HG03135 (cell line): Measurements from ENCODE around the gene CDH13.

Experiments used
- ATAC-seq: cut with Tn5 transposase; IDR thresholded peaks from one replicate; pipeline ENCODE4 v1.9.1; 2021; ENCODE audit warnings: mild to moderate bottlenecking, moderate library complexity; ENCODE audit not compliant: unreplicated experiment

The CDH13 gene

DNA sequence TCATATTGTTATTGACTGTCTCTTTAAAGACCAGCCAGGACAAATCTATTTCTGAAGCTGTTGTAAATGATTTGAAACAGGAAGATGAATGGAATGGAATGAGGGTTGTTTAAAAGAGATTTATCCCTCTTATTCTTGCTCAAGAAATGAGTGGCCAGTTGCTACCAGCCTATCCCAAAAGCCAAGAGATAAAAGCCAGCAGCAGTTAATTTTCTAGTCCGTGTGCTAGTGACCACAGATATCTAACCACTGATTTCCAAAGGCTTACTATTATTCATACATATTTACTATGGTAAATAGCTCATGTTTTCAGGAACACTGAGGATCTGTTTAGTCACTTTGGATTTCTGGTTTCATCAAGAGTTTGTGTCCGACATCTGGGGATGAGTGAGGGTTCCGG lies 105.7 kb downstream of the CDH13 start:
- no peak for ATAC-seq

DNA sequence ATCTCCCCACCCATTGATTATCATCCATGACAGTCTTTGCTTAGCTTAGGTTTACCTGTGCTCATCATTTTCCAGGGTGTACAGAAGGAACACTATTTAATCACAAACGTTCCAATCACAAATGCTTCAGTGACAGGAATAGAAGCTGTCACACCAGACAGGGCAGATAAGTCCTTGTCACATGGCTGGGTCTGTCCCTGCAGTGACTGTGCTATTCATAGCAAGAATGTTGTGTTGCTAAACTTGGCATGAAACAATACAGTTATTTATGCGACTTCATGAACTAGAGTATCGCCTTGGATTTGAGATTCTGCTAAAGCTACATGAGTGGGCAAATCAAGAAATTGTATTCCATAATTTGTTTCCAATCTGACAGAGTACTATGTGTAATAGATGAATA lies 108.4 kb downstream of the CDH13 start:
- no peak for ATAC-seq

DNA sequence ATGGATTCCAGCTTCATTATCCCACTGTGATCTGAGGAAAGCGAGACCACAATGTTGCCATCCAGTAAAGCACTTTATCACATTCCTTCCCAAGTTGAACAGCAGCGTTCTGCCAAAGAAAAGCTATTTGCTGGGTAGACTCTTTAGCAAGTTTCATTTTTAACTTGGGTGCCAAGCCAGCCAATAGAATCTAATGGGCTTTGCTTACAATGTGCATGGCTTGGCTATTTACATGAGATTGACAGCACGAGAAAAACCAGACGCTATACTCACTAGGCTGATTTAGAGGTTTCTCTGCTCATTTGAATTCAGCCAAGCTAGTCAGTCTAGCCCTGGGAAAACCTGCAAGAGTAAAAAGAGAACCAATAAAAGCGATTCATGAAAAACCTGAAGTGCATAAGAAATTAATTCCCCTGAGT lies 108.9 kb downstream of the CDH13 start:
- no peak for ATAC-seq

DNA sequence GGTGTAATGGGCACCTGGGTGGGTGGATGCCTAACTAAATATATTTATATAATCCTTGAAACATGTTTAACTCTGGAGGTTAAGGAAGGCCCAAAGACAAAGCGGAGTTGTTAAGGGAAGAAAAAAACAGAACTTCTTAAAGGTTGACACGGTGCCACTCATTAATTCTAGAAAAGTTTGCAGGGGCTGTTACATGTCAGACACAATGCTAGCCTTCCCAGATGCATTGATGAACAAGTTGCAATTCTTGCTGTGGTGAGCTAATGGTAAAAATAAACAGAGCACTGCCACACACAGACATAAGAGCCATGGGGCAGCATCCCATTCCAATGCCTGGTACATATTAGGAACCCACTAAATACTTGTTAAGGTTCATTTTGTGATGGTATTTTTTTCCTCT lies 109.5 kb downstream of the CDH13 start:
- ATAC-seq: no peak

DNA sequence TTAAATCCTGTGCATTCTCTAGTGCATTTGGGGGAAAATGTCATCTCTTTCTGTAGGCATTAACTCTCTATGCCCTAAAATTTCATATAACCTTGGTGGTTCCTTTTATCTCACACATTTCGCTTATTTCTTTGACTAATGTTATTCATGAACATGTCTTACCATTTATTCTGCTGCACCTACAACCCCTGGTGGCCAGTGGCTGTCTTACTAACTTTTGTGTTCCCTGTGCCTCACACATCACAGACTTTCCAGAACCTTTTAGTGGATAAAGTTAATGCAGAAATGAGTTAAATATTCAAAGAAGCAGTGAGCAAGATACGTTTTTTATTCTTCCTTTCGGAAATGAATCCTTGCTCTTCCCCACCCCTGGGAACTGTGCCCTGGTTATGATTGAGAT lies 111.9 kb downstream of the CDH13 start:
- ATAC-seq: no peak

DNA sequence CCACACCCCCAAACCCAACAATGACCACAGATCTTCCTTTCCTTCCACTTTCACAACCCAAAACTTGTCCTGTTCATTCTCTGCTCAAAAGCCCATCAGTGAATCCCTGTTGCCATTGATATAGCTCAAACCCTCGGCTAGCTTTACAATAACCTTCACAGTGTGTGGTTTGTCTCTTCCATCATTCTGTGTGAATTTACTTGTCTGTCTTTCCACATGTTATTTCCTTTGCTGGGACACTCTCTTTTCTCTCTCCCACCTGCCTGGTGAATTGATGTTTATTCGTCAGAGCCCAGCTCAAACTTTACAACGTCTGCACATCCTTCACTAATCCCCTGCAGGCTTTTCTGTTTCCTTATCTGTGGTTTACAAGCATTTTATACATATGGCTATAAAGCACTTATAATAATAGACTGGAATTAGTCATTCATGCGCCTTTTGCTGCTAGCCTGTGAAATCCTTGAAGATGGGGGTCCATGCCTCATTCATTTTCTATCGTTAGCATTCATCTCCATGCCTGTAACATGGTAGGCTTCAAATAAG lies 114.4 kb downstream of the CDH13 start:
- no peak for ATAC-seq

DNA sequence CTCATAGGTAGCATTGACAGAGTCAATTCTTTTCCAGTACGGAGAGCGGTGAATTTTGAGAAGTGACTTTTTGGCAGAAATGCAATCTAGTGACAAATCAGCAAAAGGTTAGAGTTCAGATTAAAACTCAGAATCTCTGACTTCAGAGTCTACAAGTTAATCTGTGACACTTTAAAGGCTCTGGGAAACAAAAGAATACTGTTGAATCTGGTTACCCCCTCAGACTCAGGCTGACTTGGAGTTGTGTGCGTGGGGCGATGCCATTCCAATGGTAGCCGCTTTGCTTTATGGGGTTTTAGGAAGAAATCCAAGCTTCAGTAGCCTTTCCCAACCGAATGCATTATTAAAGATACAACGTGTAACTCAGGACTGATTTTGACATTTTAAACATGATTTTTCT lies 118.2 kb downstream of the CDH13 start:
- ATAC-seq: no peak

DNA sequence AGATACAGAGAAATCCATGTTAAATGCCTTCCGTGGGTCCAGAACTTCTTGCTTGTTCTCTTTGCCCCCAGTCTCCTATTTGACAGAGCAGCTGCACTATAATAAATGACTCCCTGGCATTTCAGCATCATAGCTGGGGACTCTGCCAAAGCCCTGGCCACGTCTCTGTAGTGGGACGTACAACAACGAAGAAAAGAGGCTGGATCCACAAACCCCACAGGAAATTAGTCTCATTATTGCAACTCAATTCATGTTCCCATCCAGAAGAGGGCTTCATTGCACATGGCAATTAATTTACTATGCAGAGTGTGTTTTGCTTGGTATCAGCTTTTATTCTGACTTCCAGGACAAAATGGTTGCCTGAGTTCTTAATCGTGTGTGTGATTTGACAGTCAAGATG lies 121.3 kb downstream of the CDH13 start:
- ATAC-seq: no peak

DNA sequence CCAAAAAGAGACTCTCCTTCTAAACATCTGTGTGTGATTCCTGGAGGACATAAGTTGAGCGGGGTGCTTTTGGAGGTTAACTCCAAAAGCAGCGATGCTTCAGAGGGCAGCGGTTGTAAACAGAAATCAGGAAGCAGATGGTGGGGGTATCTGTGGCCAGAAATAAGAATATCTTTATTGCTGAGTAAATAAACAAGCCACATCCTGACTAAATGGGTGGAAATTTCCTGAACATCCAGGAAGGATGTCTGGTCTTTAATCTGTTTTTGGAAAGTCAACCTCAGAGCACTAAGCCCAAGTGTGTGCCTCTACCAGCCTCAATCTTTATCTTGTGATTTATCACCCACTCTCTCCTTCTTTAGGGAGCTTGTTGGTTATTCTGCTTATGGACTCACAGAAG lies 123.3 kb downstream of the CDH13 start:
- no peak for ATAC-seq

DNA sequence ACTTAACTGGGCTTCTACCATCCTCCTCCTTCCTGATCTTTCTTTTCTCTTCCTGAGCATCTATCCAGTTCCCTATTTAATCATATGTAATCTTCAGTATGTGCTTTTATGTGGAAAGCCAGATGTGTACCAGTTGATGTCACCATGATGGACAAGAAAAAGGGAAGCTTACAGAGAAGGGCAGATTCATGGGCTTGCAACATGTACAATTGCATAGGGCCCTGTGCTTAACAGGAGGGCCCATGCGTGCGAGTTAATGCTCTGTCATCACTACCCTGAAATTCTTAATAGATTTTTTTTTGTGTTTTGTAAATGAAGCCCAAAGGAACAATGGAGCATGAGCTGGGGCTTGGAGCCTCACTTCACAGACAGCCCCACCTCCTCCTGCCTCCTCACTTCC lies 124.3 kb downstream of the CDH13 start:
- ATAC-seq: no peak

DNA sequence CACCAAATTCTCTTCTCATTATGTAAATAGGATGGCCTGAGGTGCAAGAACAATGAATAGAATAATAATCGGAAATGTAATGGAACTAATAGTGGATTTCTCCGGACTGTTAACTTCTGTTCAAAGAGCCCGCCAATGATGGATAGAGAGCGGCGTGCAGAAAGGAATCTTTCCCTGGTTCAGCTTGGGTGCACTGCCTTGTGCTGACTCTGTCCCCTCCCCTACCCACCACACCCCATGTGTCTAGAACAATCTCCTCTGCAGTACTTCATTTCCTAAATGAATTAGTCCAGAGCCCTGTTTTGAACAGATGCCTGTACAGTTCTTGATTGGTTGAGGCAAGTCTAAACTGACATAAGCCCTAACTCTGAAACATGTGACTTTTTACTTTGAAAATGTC lies 125.4 kb downstream of the CDH13 start:
- no peak for ATAC-seq

DNA sequence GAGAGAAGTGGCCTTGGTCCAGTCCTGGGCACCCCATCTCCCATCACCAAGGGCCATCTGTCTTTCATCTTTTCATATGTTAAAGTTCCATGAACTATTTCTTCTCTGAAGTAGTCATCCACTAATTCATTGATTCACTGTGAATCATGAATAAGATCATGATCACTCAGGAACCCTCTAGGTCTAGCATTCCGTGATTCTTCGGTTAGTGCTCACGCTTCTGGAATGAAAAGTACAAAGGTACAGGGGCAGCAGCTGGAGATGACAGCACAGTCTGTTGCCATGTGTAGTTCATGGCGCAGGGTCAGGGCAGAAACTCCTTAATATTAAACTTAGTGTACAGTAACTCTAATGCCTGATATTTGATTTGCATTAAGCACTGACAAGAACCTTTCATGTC lies 127.1 kb downstream of the CDH13 start:
- no peak for ATAC-seq

DNA sequence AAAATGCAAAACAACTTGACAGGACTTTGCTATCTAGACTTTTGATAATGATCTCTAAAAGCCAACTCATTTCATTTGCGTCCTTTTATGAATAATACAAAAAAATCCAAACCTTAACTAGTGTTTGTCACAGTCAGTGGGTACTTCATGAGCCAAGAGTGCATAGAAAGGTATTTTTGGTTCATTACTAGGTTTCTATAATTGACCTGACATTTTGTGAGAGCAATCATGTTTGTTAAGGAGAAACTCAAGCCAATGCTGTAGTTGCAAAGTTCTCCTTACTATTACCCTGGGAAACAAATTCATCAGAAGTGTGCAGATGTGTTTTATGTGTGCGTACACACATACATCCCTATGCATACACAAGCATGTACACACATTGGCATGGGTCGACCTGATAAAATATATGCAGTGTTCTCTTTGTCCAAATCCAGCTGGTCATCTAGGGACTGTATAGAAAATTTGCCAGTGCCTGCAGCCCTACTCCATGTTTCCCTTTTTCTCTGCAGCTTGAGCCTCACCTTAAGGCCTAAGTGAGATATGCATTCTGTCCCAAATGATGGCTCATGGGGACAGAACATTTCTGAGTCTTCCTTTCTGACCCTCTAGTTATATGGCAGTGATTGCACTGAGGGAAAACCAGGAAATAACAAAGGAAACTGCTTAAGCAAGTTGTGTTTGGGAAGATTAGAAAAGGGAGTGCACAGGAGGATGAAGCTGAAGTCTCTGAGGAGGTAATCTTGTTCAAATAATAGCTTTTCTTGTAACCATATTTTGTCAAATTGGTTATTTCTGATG lies 128.1 kb downstream of the CDH13 start:
- no peak for ATAC-seq

DNA sequence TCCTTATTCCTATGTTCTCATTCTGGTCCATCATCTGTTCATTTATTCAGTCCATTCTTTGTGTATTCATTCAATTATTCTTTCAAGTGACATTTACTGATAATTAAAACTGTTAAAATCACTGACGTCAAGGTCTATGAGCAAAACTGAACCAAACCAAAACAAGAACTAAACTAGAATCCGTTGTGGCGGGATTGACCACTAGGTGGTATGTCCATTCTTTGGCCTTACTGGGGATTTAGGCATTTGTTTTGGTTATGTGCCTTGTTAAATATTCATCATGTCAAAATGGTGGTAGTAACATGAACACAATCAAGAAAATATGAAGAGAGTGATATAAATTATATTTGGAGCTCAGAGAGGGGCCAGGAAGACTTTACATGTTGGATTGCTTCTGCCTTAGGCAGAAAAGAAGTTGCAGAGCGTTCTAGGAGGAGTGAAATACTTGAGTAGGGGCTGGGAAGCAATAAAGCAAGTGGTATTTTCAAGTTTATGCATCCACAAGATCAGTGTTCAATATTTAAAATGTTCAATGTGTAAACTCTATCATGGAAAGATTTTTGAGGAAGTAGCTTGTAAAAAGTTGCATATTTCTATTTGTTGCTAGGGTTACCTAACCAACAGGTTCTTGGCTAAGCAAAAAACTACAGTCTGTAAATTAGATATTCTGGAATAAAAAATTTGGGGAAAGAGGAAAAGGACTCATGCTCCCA lies 129.0 kb downstream of the CDH13 start:
- no peak for ATAC-seq

DNA sequence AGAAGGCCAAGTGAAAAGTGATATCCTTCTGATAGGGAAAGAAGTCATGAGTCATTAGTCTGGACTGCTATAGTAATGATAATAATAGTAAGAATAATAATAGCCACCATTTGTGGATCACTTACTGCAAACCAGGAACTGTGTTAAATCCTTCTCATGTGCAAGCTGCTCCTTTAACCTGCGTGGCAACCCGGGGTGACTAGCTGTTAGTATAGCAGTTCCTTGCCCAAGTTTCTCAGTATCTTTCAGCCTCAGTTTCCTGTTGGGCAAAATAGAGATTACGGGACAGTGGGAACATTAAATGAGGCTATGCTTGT lies 129.5 kb downstream of the CDH13 start:
- ATAC-seq: no peak

DNA sequence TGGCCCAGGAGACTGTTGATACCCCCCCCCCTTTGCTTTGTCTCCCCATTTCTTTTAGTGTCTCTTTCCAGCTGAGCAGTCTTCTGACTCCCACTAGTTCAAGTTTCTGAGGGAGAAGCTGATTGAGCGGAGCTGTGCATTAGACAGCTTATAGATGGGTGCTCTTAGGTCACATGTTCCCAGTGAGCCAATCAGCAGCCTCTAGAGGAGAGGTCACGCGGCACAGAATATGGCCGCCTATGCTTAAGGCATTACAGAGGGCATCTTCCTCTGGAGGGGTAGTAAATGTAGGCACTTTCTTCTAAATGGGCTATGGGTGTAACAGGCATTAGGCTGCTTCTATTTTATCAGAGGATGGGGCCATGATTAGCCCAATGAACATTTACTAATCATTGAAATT lies 131.6 kb downstream of the CDH13 start:
- no peak for ATAC-seq

DNA sequence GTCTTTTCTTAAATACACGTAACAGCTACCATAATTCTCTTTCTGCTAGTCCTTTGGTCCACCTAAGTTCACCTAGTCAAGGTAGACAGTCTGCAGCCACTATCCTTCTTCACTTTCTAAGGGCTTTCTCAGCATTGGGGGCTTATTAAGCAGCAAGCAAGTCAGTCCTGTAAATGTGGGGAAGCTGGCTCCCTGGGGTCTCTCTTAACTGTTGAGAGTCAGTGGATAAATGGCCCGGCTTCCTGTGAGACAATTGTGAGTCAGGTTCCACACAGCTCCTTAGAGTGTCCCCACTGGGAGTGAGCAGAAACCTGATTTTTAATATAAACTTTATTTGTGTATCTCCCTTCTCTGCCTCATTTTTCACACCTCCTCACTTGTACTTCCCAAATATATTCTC lies 132.1 kb downstream of the CDH13 start:
- ATAC-seq: no peak

DNA sequence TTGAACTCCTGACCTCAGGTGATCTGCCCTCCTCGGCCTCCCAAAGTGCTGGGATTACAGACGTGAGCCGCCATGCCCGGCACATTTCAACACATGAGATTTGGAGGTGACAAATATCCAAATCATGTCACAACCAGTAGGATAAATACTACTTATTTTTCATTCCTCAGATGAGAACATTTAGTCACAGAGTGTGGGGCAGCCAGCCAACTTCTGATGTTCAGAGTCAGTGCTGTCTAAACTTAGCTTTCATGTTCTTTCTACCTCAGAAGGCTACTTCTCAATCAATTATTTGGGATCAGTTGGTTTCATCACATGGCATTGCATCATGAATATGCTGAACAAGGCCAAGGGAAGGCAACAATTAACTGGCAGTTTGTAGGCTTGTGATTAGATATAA lies 134.5 kb downstream of the CDH13 start:
- ATAC-seq: no peak

DNA sequence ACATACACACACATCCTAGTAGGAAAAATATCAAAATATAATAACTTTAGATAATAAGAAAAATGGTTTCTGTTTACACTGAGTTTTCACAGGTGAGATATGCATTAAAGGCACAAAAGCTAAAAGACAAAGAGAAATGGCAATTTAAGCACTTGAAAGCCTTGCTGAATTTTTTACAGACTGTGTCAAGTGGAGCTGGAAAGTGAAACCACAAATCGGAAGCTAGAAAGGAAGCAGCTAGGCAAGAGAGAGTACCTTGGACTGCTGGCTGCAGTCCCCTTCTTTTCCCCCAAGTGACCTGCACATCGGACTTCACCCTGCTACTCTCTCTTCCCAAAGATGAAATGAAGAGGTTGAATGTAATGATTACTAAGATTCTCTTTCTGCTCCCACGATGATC lies 135.1 kb downstream of the CDH13 start:
- ATAC-seq: no peak

DNA sequence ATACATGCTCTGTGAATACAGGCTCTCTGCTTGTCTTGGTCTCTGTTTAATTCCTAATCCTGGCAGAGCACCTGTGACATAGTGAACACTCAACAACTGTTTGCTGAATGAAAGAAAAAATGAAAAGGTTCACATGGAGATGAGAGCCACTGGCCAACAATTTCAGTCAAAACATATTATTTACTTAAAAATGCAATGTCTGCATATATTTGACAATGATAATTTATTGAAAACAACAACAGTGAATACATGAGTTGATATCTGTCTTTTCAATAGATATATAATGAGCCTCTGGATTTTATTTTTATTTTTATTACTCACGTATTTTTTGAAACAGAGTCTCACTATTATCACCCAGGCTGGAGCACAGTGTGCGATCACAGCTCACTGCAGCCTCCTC lies 136.6 kb downstream of the CDH13 start:
- no peak for ATAC-seq

DNA sequence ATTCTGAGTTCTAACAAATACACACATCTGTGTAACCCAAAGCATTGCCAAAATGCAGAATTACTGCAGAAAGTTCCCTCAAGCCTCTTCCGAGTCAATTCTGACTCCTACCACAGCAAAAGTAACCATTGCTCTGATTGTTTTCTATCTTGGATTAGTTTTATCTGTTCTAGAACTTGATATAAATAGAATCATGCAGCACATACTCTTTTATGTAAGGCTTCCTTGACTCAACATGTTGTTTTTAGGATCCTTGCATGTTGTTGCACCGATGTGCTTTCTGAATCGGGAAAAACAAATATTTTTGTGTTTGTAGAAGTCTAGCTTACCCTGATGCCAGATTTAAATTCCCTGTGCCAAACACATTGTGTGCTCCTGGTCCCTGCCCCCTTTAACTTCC lies 140.4 kb downstream of the CDH13 start:
- ATAC-seq: no peak

DNA sequence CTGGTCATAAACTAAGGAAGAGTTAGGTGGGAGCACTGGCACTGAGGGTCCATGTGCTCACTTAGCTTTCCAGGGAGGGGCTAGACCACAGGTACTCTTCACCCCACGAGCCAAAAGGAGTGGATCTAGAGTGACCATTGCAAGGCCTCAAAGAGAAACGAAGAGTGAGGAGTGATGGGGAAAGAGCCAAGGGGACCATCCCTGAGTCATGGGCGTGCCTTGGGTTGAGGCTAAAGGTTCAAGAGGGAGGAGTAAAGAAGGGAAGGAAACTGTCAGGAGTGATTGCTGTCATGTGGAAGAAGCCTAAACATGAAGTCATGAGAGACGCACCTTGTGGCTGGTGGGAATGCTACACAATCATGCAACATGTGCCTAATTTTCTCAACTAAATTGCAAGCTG lies 141.0 kb downstream of the CDH13 start:
- ATAC-seq: no peak

DNA sequence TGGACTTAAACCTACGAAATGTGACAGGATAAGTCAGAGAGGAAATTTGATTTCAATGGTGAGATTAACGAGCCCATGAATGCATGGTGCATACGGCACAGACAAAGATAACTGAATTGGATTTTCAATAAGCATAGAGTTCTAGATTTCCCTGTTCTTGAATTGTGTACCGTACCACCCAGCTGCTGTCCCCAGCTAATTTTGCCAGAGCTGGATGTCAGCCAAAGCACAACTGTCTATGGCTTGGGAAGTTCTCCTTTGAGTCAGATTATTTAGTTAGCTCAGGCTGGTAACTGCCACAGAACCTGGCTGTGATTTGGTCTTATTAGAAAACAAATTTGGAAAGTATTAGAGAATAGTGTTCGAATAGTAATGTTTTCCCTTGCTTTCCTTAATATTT lies 143.1 kb downstream of the CDH13 start:
- no peak for ATAC-seq
